Bronchial epithelial cell (primary cell): Measurements from ENCODE around the gene PLEKHJ1. TPM values are rescaled to one million over a fixed set of nuclear protein-coding genes. Genes with fewer than 3 reads are reported as not detected.

ENCODE experiments used
- DNase-seq: peaks from one replicate; pipeline ENCODE4 v3.0.0-alpha.2; 2010; ENCODE audit warnings: low read depth
- FAIRE-seq: peaks from 2 replicates; lab custom pipeline; 2011; peaks lifted over from hg19 to GRCh38; lab: Jason Lieb, UNC
- H3K27me3 ChIP-seq: 2 replicates; pipeline ENCODE4 v1.5.1; 2011; ENCODE audit warnings: low read length; ENCODE audit not compliant: control insufficient read depth, insufficient read depth
- H3K36me3 ChIP-seq: 2 replicates; pipeline ENCODE4 v1.5.1; 2011; ENCODE audit warnings: low read length; ENCODE audit not compliant: control insufficient read depth, insufficient read depth
- H3K4me3 ChIP-seq: 2 replicates; pipeline ENCODE4 v1.5.1; 2011; ENCODE audit warnings: mild to moderate bottlenecking, low read depth, low read length, control low read depth
- CTCF ChIP-seq: IDR thresholded peaks from 2 replicates; pipeline ENCODE4 v1.5.1; 2011; ENCODE audit warnings: mild to moderate bottlenecking, moderate library complexity, low read length, control low read depth, inconsistent platforms; ENCODE audit not compliant: insufficient read depth, severe bottlenecking
- total RNA-seq: library from RNA; depleted of rRNA; stranded (reverse); fragments of >200 nt; gene quantifications from 2 replicates; pipeline ENCODE4 v1.2.1, GENCODE V29; 2014

PLEKHJ1 gene
- total RNA-seq, 1 donor from 2014 or later, result 59.8 TPM

DNA sequence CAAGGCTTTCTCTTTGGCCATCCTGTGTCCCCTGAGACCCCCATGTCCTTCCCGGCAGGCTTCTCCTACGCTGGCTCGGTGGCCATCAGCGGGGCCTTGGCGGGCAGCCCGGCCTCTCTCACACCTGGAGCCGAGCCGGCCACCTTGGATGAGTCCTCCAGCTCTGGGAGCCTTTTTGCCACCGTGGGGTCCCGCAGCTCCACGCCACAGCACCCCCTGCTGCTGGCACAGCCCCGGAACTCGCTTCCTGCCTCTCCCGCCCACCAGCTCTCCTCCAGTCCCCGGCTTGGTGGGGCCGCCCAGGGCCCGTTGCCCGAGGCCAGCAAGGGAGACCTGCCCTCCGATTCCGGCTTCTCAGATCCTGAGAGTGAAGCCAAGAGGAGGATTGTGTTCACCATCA, 14.2 kb downstream of the PLEKHJ1 start:
- no peak for FAIRE-seq
- Histone ChIP-seq H3K27me3 (no peaks in the 10 kb centered on the region), H3K36me3 (peaks cover 33% of the 10 kb centered on the region), H3K4me3 (no peak overlapping the region)
- peak; percentile 9 for TF ChIP-seq CTCF
- no peak for DNase-seq

DNA sequence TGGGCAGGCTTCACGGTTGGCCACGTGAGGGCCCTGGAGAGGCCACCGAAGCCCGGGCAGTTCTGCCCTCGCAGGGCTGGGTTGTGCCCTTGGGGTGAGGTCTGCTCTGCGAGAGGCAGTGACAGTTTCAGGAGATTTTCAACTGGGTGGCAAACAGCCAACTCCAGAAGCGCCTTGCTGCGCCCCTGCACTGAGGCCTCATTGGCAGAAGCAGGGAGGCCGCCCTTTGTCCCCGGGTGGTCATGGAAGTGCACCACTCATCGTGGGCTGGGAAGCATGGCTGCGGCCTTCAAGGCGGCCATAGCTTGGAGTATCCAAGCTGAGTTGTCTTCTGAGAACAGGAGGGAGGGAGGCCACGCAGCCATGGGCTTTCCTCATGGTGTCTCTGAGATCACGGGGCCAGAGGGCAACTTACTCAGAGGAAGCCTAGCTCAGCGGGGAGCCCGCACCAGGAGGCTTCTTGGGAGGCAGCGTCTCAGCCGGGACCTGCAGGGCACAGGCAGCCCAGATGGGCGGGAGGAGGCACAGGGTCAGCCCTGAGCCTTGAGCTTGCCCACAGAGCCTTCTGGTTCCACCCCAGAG, 14.8 kb downstream of the PLEKHJ1 start:
- Histone ChIP-seq H3K4me3 (no peak overlapping the region), H3K27me3 (no peaks in the 10 kb centered on the region), H3K36me3 (peaks cover 37% of the 10 kb centered on the region)
- FAIRE-seq, result no peak
- DNase-seq, result no peak
- TF ChIP-seq CTCF, result no peak

DNA sequence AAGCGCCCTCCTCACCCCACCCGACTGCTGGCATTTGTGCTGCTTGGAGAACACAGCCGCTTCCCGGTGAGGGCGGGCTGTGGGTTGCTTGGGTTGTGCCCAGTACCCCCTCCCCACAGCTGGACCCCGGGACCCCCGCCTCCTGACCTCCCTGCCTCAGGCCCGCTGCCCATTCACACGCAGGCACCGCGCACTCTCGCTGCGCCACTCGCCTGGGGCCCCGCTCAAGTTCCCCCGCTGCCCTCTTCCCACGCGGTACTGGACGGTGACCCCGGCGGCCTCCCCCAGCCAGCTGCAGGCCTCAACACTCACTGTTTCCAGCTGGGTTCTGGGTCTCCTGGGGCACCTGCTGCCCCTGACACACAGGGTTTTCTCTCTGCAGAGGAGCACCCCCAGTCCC, 16.4 kb downstream of the PLEKHJ1 start:
- no peak for TF ChIP-seq CTCF
- H3K36me3 ChIP-seq, result peaks cover 43% of the 10 kb centered on the region
- H3K27me3 ChIP-seq, result no peaks in the 10 kb centered on the region
- no peak overlapping the region for H3K4me3 ChIP-seq
- DNase-seq (no peak), FAIRE-seq (no peak)

DNA sequence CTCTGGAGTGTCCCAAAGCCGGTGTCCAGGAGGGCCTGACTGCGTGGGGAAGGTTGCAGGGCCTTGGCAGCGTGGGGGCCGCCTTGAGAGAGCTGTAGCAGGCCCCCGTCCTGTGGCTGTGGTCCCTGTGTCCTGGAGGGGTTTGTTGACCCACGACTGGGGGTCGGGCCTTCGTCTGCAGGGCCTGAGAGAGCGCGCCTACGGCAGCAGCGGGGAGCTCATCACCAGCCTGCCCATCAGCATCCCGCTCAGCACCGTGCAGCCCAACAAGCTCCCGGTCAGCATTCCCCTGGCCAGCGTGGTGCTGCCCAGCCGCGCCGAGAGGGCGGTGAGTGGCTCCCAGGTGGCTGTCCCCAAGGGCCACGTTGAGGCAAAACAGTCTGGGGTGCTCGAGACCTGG, 18.5 kb downstream of the PLEKHJ1 start:
- Histone ChIP-seq H3K36me3 (peaks cover 51% of the 10 kb centered on the region), H3K4me3 (no peak overlapping the region), H3K27me3 (no peaks in the 10 kb centered on the region)
- FAIRE-seq, result no peak
- no peak for TF ChIP-seq CTCF
- DNase-seq, result no peak

DNA sequence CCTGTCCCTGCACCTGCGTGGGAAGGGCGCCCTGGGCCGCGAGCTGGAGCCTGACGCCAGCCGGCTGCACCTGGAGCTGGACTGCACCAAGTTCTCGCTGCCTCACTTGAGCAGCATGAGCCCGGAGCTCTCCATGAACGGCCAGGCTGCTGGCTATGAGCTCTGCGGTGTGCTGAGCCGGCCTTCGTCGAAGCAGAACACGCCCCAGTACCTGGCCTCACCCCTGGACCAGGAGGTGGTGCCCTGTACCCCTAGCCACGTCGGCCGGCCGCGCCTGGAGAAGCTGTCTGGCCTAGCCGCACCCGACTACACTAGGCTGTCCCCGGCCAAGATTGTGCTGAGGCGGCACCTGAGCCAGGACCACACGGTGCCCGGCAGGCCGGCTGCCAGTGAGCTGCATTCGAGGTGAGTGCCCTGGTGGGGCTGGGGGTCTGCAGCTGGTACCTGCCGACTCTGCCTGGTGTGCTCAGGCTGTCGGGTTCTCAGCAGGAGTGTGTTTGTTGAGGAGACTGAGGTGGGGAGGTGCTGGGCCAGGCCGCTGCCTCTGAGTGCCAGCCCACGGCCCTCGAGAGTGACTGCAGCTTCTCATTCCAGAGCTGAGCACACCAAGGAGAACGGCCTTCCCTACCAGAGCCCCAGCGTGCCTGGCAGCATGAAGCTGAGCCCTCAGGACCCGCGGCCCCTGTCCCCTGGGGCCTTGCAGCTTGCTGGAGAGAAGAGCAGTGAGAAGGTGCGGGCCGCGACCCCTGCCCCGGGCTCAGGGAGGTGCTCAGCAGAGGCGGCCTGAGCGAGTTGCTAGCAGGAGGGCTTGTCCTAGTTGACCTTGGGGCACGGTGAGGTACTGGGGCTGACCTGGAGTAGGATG, 19.5 kb downstream of the PLEKHJ1 start:
- no peak overlapping the region for H3K4me3 ChIP-seq
- H3K27me3 ChIP-seq, result no peaks in the 10 kb centered on the region
- peaks cover 49% of the 10 kb centered on the region for H3K36me3 ChIP-seq
- DNase-seq (no peak), FAIRE-seq (no peak)
- TF ChIP-seq CTCF, result no peak
